ENCODE data around the gene ITGA6. TPM values are rescaled to one million over a fixed set of nuclear protein-coding genes. Genes with fewer than 3 reads are reported as not detected.

The ITGA6 gene
- total and polyA plus RNA-seq, 2 experiments from 2014 or later = 32.9 to 124 TPM

DNA sequence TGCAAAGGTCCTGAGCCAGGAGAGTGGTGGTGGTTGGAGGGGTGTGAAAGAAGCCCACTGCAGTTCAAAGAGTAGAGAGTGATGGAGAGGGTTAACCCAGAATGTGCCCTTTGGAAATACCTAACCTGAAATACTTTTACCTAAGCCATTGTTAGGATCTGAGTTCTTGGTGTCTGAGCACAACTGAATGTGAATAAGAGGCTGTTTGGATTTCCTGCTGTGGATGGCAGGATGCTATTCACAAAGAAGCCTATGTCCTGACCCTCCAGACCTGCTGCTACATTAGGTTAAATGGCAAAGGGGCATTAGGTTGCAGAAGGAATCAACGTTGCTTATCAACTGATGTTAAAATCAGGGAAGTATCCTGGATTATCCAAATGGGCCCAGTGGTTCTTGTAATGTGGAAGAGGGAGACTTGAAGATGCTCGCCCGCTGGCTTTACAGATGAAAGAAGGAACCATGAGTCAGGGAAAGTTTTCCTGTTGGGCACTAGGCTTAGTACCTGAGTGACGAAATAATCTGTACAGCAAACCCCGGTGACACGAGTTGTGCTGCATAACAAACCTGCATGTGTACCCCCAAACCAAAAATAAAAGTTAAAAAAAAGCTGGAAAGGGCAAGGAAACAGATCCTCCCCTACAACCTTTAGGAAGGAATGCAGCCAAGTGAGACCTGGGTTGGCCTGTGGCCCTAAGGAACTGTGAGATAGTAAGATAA is 27.2 kb downstream of the ITGA6 start (continued):
- TF ChIP-seq EZH2phosphoT487 (IDR thresholded peaks at IDR 0.05; ENCODE audit: unreplicated experiment) = no peak
- TF ChIP-seq ZNF114 (CRISPR knock-in tag; IDR thresholded peaks at IDR 0.05) = no peak
- TF ChIP-seq CREB1 (CRISPR knock-in tag; IDR thresholded peaks at IDR 0.05; ENCODE audit: low read depth) = no peak
- TF ChIP-seq STAT1 (IDR thresholded peaks at IDR 0.05; ENCODE audit: unreplicated experiment) = no peak
- no peak for TF ChIP-seq CTCF (conservative IDR thresholded peaks at IDR 0.05; ENCODE audit: low read depth in 2 of 2)
- no peak for TF ChIP-seq REST (IDR thresholded peaks at IDR 0.05; ENCODE audit: unreplicated experiment)
- TF ChIP-seq ZNF331 (CRISPR knock-in tag; IDR thresholded peaks at IDR 0.05; ENCODE audit: low read depth) = no peak
- TF ChIP-seq, protein P1, sequence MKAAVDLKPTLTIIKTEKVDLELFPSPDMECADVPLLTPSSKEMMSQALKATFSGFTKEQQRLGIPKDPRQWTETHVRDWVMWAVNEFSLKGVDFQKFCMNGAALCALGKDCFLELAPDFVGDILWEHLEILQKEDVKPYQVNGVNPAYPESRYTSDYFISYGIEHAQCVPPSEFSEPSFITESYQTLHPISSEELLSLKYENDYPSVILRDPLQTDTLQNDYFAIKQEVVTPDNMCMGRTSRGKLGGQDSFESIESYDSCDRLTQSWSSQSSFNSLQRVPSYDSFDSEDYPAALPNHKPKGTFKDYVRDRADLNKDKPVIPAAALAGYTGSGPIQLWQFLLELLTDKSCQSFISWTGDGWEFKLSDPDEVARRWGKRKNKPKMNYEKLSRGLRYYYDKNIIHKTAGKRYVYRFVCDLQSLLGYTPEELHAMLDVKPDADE (IDR thresholded peaks at IDR 0.05) = no peak
- TF ChIP-seq EZH2 (IDR thresholded peaks at IDR 0.05; ENCODE audit: low read depth, unreplicated experiment) = no peak

GRCh38 chr2:172455121-172455515 is 27.7 kb downstream of the ITGA6 start:
- Histone ChIP-seq H3K9me2 (ENCODE audit: insufficient read depth) (no peaks in the 10 kb centered on the region), H3K27me3 (ENCODE audit: insufficient read depth) (no peaks in the 10 kb centered on the region), H4K20me1 (replicated peaks; ENCODE audit: insufficient read depth) (no peaks in the 10 kb centered on the region), H3K4me3 (no peak overlapping the region), H3K4me1 (ENCODE audit: insufficient read depth) (peaks cover 61% of the 10 kb centered on the region), H3F3A (replicated peaks; ENCODE audit: low read depth) (no peaks in the 10 kb centered on the region), H3K36me3 (ENCODE audit: insufficient read depth) (no peaks in the 10 kb centered on the region), H3K79me2 (replicated peaks; ENCODE audit: insufficient read depth) (peaks cover 91% of the 10 kb centered on the region), H3K4me2 (peak overlapping the region; percentile 8), H3K27ac (ENCODE audit: low read depth) (peak overlapping the region; percentile 8; the same call in 1 of the 2 replicates), H2AFZ (no peak overlapping the region)
- H3K4me1 Mint-ChIP-seq = peaks cover 71% of the 10 kb centered on the region
- ATAC-seq (no peak; the same call in 1 of the 3 replicates), DNase-seq (ENCODE audit: low spot score) (no peak)
- H3K27ac Mint-ChIP-seq = peak overlapping the region; percentile 87
- H3K36me3 Mint-ChIP-seq (ENCODE audit: low read depth) = peaks cover 14% of the 10 kb centered on the region
- H3K9me3 Mint-ChIP-seq = no peaks in the 10 kb centered on the region; the same call in 1 of the 3 replicates
- H3K4me3 Mint-ChIP-seq = no peak overlapping the region
- H3K27me3 Mint-ChIP-seq (ENCODE audit: insufficient read depth, low read depth, poor library complexity) = peaks cover 14% of the 10 kb centered on the region
- no peak for TF ChIP-seq EZH2 (IDR thresholded peaks at IDR 0.05; ENCODE audit: low read depth, unreplicated experiment)
- TF ChIP-seq CTCF (conservative IDR thresholded peaks at IDR 0.05; ENCODE audit: low read depth in 2 of 2) = 0 out of 4 replicates have a peak, but pooled peaks of 1 of the 2 experiments have one; percentile 2

Measured in GM23338 (cell line).